ENCODE data around the gene MDK.

DNA sequence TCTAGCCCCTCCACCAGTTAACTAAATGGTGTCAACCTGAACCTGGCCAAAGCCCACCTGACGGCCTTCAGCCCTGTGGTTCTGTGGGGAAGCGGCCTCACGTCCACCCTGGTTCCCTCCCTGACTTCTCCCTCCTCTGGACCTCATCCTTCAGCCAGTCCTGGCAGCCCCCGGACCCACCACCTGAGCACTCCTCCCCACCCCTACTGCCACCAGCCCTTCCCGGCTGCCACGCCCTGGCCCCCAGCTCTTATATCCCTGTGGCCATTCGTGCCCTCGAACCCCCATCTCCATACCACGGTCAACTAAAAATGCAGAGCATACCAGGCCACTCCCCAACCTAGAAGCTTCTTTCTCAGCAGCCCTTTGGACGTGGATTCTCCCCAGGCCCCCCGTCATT, 4.2 kb upstream of the MDK start:
- no peak for TF ChIP-seq CTCF (IDR thresholded peaks at IDR 0.05)
- no peak for TF ChIP-seq POLR2A (IDR thresholded peaks at IDR 0.05)
